IMR-90 (cell line): Measurements from ENCODE around the gene UBAC1. TPM values are rescaled to one million over a fixed set of nuclear protein-coding genes. Genes with fewer than 3 reads are reported as not detected.

Experiments used
- ATAC-seq: fragments of 200-7000 bp; cut with Tn5 transposase; 2 replicates; pipeline ENCODE4 v1.9.1; 2020; ENCODE audit warnings: low read depth, mild to moderate bottlenecking, moderate library complexity
- BruUV-seq: library from RNA; stranded (reverse); fragments of 400-500 nt; replicated peaks from 2 replicates; lab custom pipeline; 2021; lab: Mats Ljungman, UMichigan
- CTCF ChIA-PET: fragments of 300-600 bp; formaldehyde crosslinking; extraction: SDS; loops from one replicate; lab custom pipeline; 2021; ENCODE audit warnings: antibody characterized with exemption; lab: Yijun Ruan, JAX
- POLR2A ChIA-PET: fragments of 300-600 bp; sonication (Branson Sonifier 250); formaldehyde crosslinking; loops from one replicate; lab custom pipeline; 2022; ENCODE audit warnings: antibody characterized with exemption; ENCODE audit not compliant: unreplicated experiment; lab: Charles Lee
- DNase-seq: peaks from one replicate; pipeline ENCODE4 v3.0.0; 2013
- H2AFZ ChIP-seq: replicated peaks from 2 replicates; pipeline ENCODE3; 2013; ENCODE audit warnings: low read length, mild to moderate bottlenecking; ENCODE audit not compliant: poor library complexity
- H2AK5ac ChIP-seq: 2 replicates; pipeline ENCODE4 v1.6.1; 2013; ENCODE audit warnings: low read depth, low read length, inconsistent platforms
- H2AK9ac ChIP-seq: replicated peaks from 2 replicates; pipeline ENCODE3; 2013; ENCODE audit warnings: mild to moderate bottlenecking, low read depth, low read length, moderate library complexity; ENCODE audit not compliant: poor library complexity
- H2BK120ac ChIP-seq: 2 replicates; pipeline ENCODE4 v1.6.1; 2013; ENCODE audit warnings: low read depth, low read length, inconsistent platforms
- H2BK15ac ChIP-seq: 3 replicates; pipeline ENCODE4 v1.6.1; 2013; ENCODE audit warnings: low read depth, low read length, inconsistent platforms
- H2BK20ac ChIP-seq: 2 replicates; pipeline ENCODE4 v1.6.1; 2013; ENCODE audit warnings: low read depth, mild to moderate bottlenecking, inconsistent platforms, low read length, moderate library complexity
- H2BK5ac ChIP-seq: 2 replicates; pipeline ENCODE4 v1.6.1; 2013; ENCODE audit warnings: mild to moderate bottlenecking, low read depth, low read length, inconsistent platforms; ENCODE audit not compliant: poor library complexity, severe bottlenecking
- H3K14ac ChIP-seq: replicated peaks from 2 replicates; pipeline ENCODE4 v1.6.1; 2013; ENCODE audit warnings: low read depth, low read length, inconsistent platforms
- H3K18ac ChIP-seq: 2 replicates; pipeline ENCODE4 v1.6.1; 2013; ENCODE audit warnings: low read depth, low read length, control low read depth
- H3K23ac ChIP-seq: 2 replicates; pipeline ENCODE4 v1.6.1; 2013; ENCODE audit warnings: low read depth, low read length, inconsistent platforms
- H3K27ac ChIP-seq: 2 replicates; pipeline ENCODE4 v1.5.1; 2013; ENCODE audit warnings: mild to moderate bottlenecking, control low read depth, low read length; ENCODE audit not compliant: insufficient read depth
- H3K27me3 ChIP-seq: 2 replicates; pipeline ENCODE4 v1.6.1; 2013; ENCODE audit warnings: low read length; ENCODE audit not compliant: control insufficient read depth, insufficient read depth
- H3K36me3 ChIP-seq: 2 replicates; pipeline ENCODE4 v1.6.1; 2013; ENCODE audit warnings: low read length, mixed read lengths; ENCODE audit not compliant: control insufficient read depth, insufficient read depth
- H3K4ac ChIP-seq: 2 replicates; pipeline ENCODE4 v1.6.1; 2013; ENCODE audit warnings: low read depth, low read length, inconsistent platforms
- H3K4me1 ChIP-seq: 2 replicates; pipeline ENCODE4 v1.6.1; 2013; ENCODE audit warnings: low read length, mixed read lengths; ENCODE audit not compliant: control insufficient read depth, insufficient read depth
- H3K4me2 ChIP-seq: 2 replicates; pipeline ENCODE4 v1.6.1; 2013; ENCODE audit warnings: low read depth, mild to moderate bottlenecking, control low read depth, low read length, moderate library complexity
- H3K4me3 ChIP-seq: 2 replicates; pipeline ENCODE4 v1.5.1; 2013; ENCODE audit warnings: low read depth, mild to moderate bottlenecking, control low read depth, low read length, moderate library complexity; ENCODE audit not compliant: insufficient read depth
- H3K56ac ChIP-seq: 2 replicates; pipeline ENCODE4 v1.6.1; 2013; ENCODE audit warnings: low read length, inconsistent platforms; ENCODE audit not compliant: insufficient read depth; ENCODE audit errors: extremely low read depth
- H3K79me1 ChIP-seq, 2 experiments: 2 replicates each; pipeline ENCODE4 v1.6.1; 2013; ENCODE audit warnings: low read length in 2 of 2, inconsistent platforms in 1 of 2, low read depth in 1 of 2
- H3K9ac ChIP-seq: 2 replicates; pipeline ENCODE4 v1.6.1; 2013; ENCODE audit warnings: low read depth, low read length, control low read depth
- H3K9me1 ChIP-seq: 2 replicates; pipeline ENCODE4 v1.6.1; 2013; ENCODE audit warnings: low read length, inconsistent platforms; ENCODE audit not compliant: insufficient read depth
- H3K9me3 ChIP-seq: 2 replicates; pipeline ENCODE4 v1.6.1; 2013; ENCODE audit warnings: low read length; ENCODE audit not compliant: control insufficient read depth, insufficient read depth
- H4K20me1 ChIP-seq: 2 replicates; pipeline ENCODE4 v1.6.1; 2013; ENCODE audit warnings: low read length, inconsistent platforms; ENCODE audit not compliant: insufficient read depth
- H4K5ac ChIP-seq: 2 replicates; pipeline ENCODE4 v1.6.1; 2013; ENCODE audit warnings: mild to moderate bottlenecking, low read depth, low read length, control low read depth
- H4K8ac ChIP-seq, 2 experiments: 2 replicates each; pipeline ENCODE4 v1.6.1; 2013; ENCODE audit warnings: low read depth in 2 of 2, low read length in 2 of 2, control low read depth in 1 of 2, inconsistent platforms in 1 of 2
- H4K91ac ChIP-seq: 2 replicates; pipeline ENCODE4 v1.6.1; 2013; ENCODE audit warnings: low read depth, low read length, inconsistent platforms; ENCODE audit not compliant: insufficient read depth
- BHLHE40 ChIP-seq: fragments of 150-350 bp; IDR thresholded peaks from 2 replicates; pipeline ENCODE4 v1.6.1; 2016; ENCODE audit warnings: mild to moderate bottlenecking, low read depth, low read length
- CEBPB ChIP-seq: IDR thresholded peaks from 2 replicates; pipeline ENCODE4 v1.6.1; 2012; ENCODE audit warnings: low read depth, low read length, improper control_type of control experiment
- CHD1 ChIP-seq: IDR thresholded peaks from 2 replicates; pipeline ENCODE4 v1.6.1; 2012; ENCODE audit warnings: low read depth, low read length, improper control_type of control experiment
- CTCF ChIP-seq: conservative IDR thresholded peaks from 2 replicates; pipeline ENCODE4 v1.5.1; 2012; ENCODE audit warnings: mild to moderate bottlenecking, low read depth, low read length, improper control_type of control experiment
- ELK1 ChIP-seq: fragments of 150-350 bp; IDR thresholded peaks from 2 replicates; pipeline ENCODE4 v1.6.1; 2016; ENCODE audit warnings: low read depth, mild to moderate bottlenecking, low read length, moderate library complexity, borderline replicate concordance
- FOS ChIP-seq: fragments of 150-350 bp; IDR thresholded peaks from 2 replicates; pipeline ENCODE4 v1.6.1; 2016; ENCODE audit warnings: low read depth, low read length
- MAFK ChIP-seq: IDR thresholded peaks from 2 replicates; pipeline ENCODE4 v1.6.1; 2012; ENCODE audit warnings: low read depth, low read length, improper control_type of control experiment
- MAZ ChIP-seq: IDR thresholded peaks from 2 replicates; pipeline ENCODE4 v1.6.1; 2012; ENCODE audit warnings: low read depth, mild to moderate bottlenecking, low read length, improper control_type of control experiment, moderate library complexity, borderline replicate concordance
- MXI1 ChIP-seq: IDR thresholded peaks from 2 replicates; pipeline ENCODE4 v1.6.1; 2012; ENCODE audit warnings: low read depth, mild to moderate bottlenecking, low read length, moderate library complexity, borderline replicate concordance
- RAD21 ChIP-seq: IDR thresholded peaks from 2 replicates; pipeline ENCODE4 v1.6.1; 2012; ENCODE audit warnings: low read length, improper control_type of control experiment
- RCOR1 ChIP-seq: IDR thresholded peaks from 2 replicates; pipeline ENCODE4 v1.6.1; 2012; ENCODE audit warnings: mild to moderate bottlenecking, low read length, improper control_type of control experiment; ENCODE audit not compliant: insufficient replicate concordance
- RFX5 ChIP-seq: IDR thresholded peaks from 2 replicates; pipeline ENCODE4 v1.8.0; 2012; ENCODE audit warnings: low read depth, mild to moderate bottlenecking, low read length, moderate library complexity
- SMC3 ChIP-seq: fragments of 150-350 bp; IDR thresholded peaks from 2 replicates; pipeline ENCODE4 v1.6.1; 2016; ENCODE audit warnings: low read depth, mild to moderate bottlenecking, antibody characterized with exemption, low read length, moderate library complexity
- USF2 ChIP-seq: fragments of 150-350 bp; IDR thresholded peaks from 2 replicates; pipeline ENCODE4 v1.6.1; 2017; ENCODE audit warnings: mild to moderate bottlenecking, antibody characterized with exemption, low read length, low read depth
- WGBS, 2 experiments: methylation state at CpG; one replicate each; pipeline versions ENCODE4 v1.1.5 to v1.1.7; 2013; ENCODE audit warnings: missing lambda C conversion rate in 2 of 2; ENCODE audit not compliant: insufficient read length in 1 of 2; ENCODE audit errors: extremely low coverage in 2 of 2; 5-methylcytosine and 5-hydroxymethylcytosine counted together
- dilution Hi-C: fragments of 300-500 bp; cut with HindIII; formaldehyde crosslinking; loops from one replicate; pipeline ENCODE4 v1.14.3; 2018; ENCODE audit warnings: low sequenced_read_pairs; ENCODE audit not compliant: unreplicated experiment
- in situ Hi-C: fragments of 300-500 bp; cut with MboI; formaldehyde crosslinking; loops from 3 replicates; pipeline ENCODE4 v1.14.3; 2019; ENCODE audit warnings: low sequenced_read_pairs, inconsistent platforms, mixed read lengths
- intact Hi-C: fragments of 100-400 bp; cut with micrococcal nuclease; formaldehyde crosslinking; loops from 2 replicates; pipeline ENCODE4 v1.10.0; 2022
- polyA plus RNA-seq, 3 experiments: library from polyadenylated mRNA; depleted of rRNA; stranded (reverse); fragments of >200 nt; gene quantifications; 2 replicates each; pipeline ENCODE4 v1.2.3, GENCODE V29; 2012; ENCODE audit warnings: low replicate concordance in 1 of 3
- total RNA-seq: library from RNA; depleted of rRNA; stranded (reverse); fragments of >200 nt; gene quantifications from 2 replicates; pipeline ENCODE4 v1.2.3, GENCODE V29; 2012

The UBAC1 gene
- total and polyA plus RNA-seq, 2 of the 4 experiments (the other 2 are of a cell fraction) = 25.3 to 33.9 TPM

- Histone ChIP-seq H4K8ac (no peak overlapping the region), H4K5ac (no peak overlapping the region), H3K9me3 (no peaks in the 10 kb centered on the region), H2BK5ac (no peak overlapping the region), H3K4ac (no peak overlapping the region; the same call in 1 of the 2 replicates), H3K9me1 (0 out of 2 replicates have a peak, but pooled peaks cover 3% of the 10 kb centered on the region), H3K9ac (no peak overlapping the region), H2BK15ac (no peak overlapping the region), H3K4me2 (no peak overlapping the region), H3K4me1 (peaks cover 17% of the 10 kb centered on the region), H2AFZ (no peak overlapping the region), H3K4me3 (no peak overlapping the region), H2BK120ac (no peak overlapping the region), H3K27me3 (no peaks in the 10 kb centered on the region), H2BK20ac (no peak overlapping the region), H3K27ac (no peak overlapping the region), H4K20me1 (peaks cover 7% of the 10 kb centered on the region; the same call in 1 of the 2 replicates), H2AK9ac (peak overlapping the region; percentile 58), H3K79me1 (peaks cover 4 to 13% of the 10 kb centered on the region in 2 experiments; a peak in 3 of 4 replicates), H3K23ac (no peak overlapping the region), H2AK5ac (0 out of 2 replicates have a peak overlapping the region, but pooled peaks have one; percentile 36), H3K36me3 (peaks cover 3% of the 10 kb centered on the region), H3K14ac (no peak overlapping the region), H3K18ac (no peak overlapping the region), H3K56ac (no peak overlapping the region), H4K91ac (no peak overlapping the region)
- WGBS, 2 experiments = 72% methylated on average over 4 of the region's 15 CpGs; no CpG with 5 or more reads in 1 of the 2 experiments
- in situ Hi-C loops (no loop called here), intact Hi-C loops (no loop called here), dilution Hi-C loops (no loop called here)
- DNase-seq (no peak), ATAC-seq (no peak)
- no TSS peak for BruUV-seq
- POLR2A ChIA-PET = no interaction called here
- TF ChIP-seq MAFK = no peak
- no peak for TF ChIP-seq FOS
- TF ChIP-seq CHD1 = no peak
- TF ChIP-seq CTCF = no peak
- no peak for TF ChIP-seq RCOR1
- no peak for TF ChIP-seq MXI1
- TF ChIP-seq SMC3 = no peak
- no peak for TF ChIP-seq USF2
- no peak for TF ChIP-seq ELK1
- no peak for TF ChIP-seq MAZ
- TF ChIP-seq RAD21 = no peak
- TF ChIP-seq BHLHE40 = no peak
- TF ChIP-seq RFX5 = no peak
- TF ChIP-seq CEBPB = no peak
- CTCF ChIA-PET = no interaction called here
Measured at GRCh38 chr9:136003411-136004218, 42.4 kb upstream of the UBAC1 start.
